Stimulated activated CD8-positive, alpha-beta memory T cell treated with anti-CD3 and anti-CD28 coated beads, Interleukin-7, amount 100 ng/mL, for 4 hours (primary cell): Measurements from ENCODE around the gene TTN.

Experiments
- DNase-seq, 2 donors: peaks; one replicate each; pipeline ENCODE4 v3.0.0-alpha.2; 2020; ENCODE audit warnings: low read depth in 2 of 2

TTN gene

GRCh38 chr2:178807227-178808008 lies at the start of gene TTN:
TSS of gene TTN (minus strand) at chr2:178807423. CDS start at chr2:178804642, 2,781 bp downstream.
- no peak for DNase-seq

- DNase-seq: no peak
Measured at GRCh38 chr2:178855151-178855550, 47.9 kb upstream of the TTN start.

GRCh38 chr2:178848335-178848734 lies 41.1 kb upstream of the TTN start:
- DNase-seq: no peak

GRCh38 chr2:178846458-178846802 lies 39.2 kb upstream of the TTN start:
- DNase-seq: no peak

- no peak for DNase-seq
Measured at GRCh38 chr2:178845566-178846457, 38.6 kb upstream of the TTN start.

- no peak for DNase-seq
Measured at GRCh38 chr2:178844701-178845100, 37.5 kb upstream of the TTN start.

GRCh38 chr2:178844269-178844668 lies 37.0 kb upstream of the TTN start:
- no peak for DNase-seq

GRCh38 chr2:178843697-178844096 lies 36.5 kb upstream of the TTN start:
- no peak for DNase-seq

GRCh38 chr2:178836807-178837206 lies 29.6 kb upstream of the TTN start:
- DNase-seq: no peak

- no peak for DNase-seq
Measured at GRCh38 chr2:178834086-178834485, 26.9 kb upstream of the TTN start.

- DNase-seq: no peak
Measured at GRCh38 chr2:178833382-178833781, 26.2 kb upstream of the TTN start.

GRCh38 chr2:178830451-178830850 lies 23.2 kb upstream of the TTN start:
- no peak for DNase-seq

GRCh38 chr2:178829981-178830380 lies 22.8 kb upstream of the TTN start:
- no peak for DNase-seq

- no peak for DNase-seq
Measured at GRCh38 chr2:178829299-178829960, 22.2 kb upstream of the TTN start.

GRCh38 chr2:178828486-178828881 lies 21.3 kb upstream of the TTN start:
- no peak for DNase-seq

GRCh38 chr2:178827739-178828485 lies 20.7 kb upstream of the TTN start:
- DNase-seq: no peak

GRCh38 chr2:178827111-178827510 lies 19.9 kb upstream of the TTN start:
- no peak for DNase-seq

GRCh38 chr2:178825183-178825582 lies 18.0 kb upstream of the TTN start:
- DNase-seq: no peak

GRCh38 chr2:178824181-178824580 lies 17.0 kb upstream of the TTN start:
- DNase-seq: no peak

GRCh38 chr2:178819992-178820391 lies 12.8 kb upstream of the TTN start:
- DNase-seq: no peak

GRCh38 chr2:178819147-178819875 lies 12.1 kb upstream of the TTN start:
- DNase-seq: no peak
